K562 treated with DMSO at 1 percent for 24 hours (cell line): ENCODE results near the gene MALL. TPM values are rescaled to one million over a fixed set of nuclear protein-coding genes. Genes with fewer than 3 reads are reported as not detected.

Source experiments
- total RNA-seq: library from RNA; unstranded; fragments of 300-600 nt; gene quantifications from 2 replicates; pipeline ENCODE4 v1.2.3, GENCODE V29; 2022; ENCODE audit warnings: low read depth; ENCODE audit not compliant: insufficient read depth

Gene MALL
- not detected in 2 replicates for total RNA-seq

GRCh38 chr2:110115291-110116032 is at the start of gene MALL:
MALL (minus strand) TSS chr2:110115822; CDS start chr2:110115792, 30 bp downstream.

Other genes with a start within 250 kb of the MALL start
- 1.5 TPM in 1 of 2 replicates, not detected in the other for gene LIMS3, start 217.1 kb downstream of the MALL start, total RNA-seq
- gene NPHP1, start 89.2 kb upstream of the MALL start, total RNA-seq = 0.09 TPM in 1 of 2 replicates, not detected in the other
- gene MTLN, start 96.7 kb upstream of the MALL start, total RNA-seq = 50.9 and 55.2 TPM in 2 replicates